Endothelial cell of umbilical vein (primary cell): ENCODE measurements around the gene MACO1. TPM values are rescaled to one million over a fixed set of nuclear protein-coding genes. Genes with fewer than 3 reads are reported as not detected.

Experiments
- BruUV-seq: library from RNA; stranded (reverse); fragments of 400-500 nt; replicated peaks from 2 replicates; lab custom pipeline; 2021; lab: Mats Ljungman, UMichigan
- CTCF ChIA-PET: fragments of 300-600, 350-600 bp; sonication (Branson Sonifier 250); formaldehyde crosslinking; loops from one replicate; lab custom pipeline; 2021; ENCODE audit warnings: antibody characterized with exemption, inconsistent platforms; lab: Charles Lee
- POLR2A ChIA-PET: fragments of 300-600, 350-600 bp; sonication (Branson Sonifier 250); formaldehyde crosslinking; loops from one replicate; lab custom pipeline; 2021; ENCODE audit warnings: antibody characterized with exemption, inconsistent platforms; lab: Charles Lee
- DNase-seq: peaks from one replicate; pipeline ENCODE4 v3.0.0-alpha.2; 2011; ENCODE audit warnings: low read depth, low spot score
- FAIRE-seq: peaks from 2 replicates; lab custom pipeline; 2011; peaks lifted over from hg19 to GRCh38; lab: Jason Lieb, UNC
- H2AFZ ChIP-seq: 2 replicates; pipeline ENCODE4 v1.6.0; 2012; ENCODE audit warnings: low read depth, low read length, control low read depth, inconsistent platforms
- H3K27ac ChIP-seq: 2 replicates; pipeline ENCODE4 v1.5.1; 2011; ENCODE audit warnings: low read depth, mild to moderate bottlenecking, control low read depth, low read length, moderate library complexity; ENCODE audit not compliant: insufficient read depth
- H3K27me3 ChIP-seq, 2 experiments: 2 replicates each; pipeline versions ENCODE4 v1.6.0 to v1.6.1; 2011; ENCODE audit warnings: low read length in 2 of 2, mixed read lengths in 1 of 2; ENCODE audit not compliant: control insufficient read depth in 2 of 2, insufficient read depth in 2 of 2
- H3K36me3 ChIP-seq, 2 experiments: 2 replicates in 1 of 2; 3 replicates in 1 of 2; pipeline ENCODE4 v1.5.1; 2011; ENCODE audit warnings: low read length in 2 of 2, mild to moderate bottlenecking in 1 of 2, moderate library complexity in 1 of 2; ENCODE audit not compliant: control insufficient read depth in 2 of 2, insufficient read depth in 2 of 2; ENCODE audit errors: extremely low read depth in 1 of 2
- H3K4me1 ChIP-seq: 3 replicates; pipeline ENCODE4 v1.5.1; 2011; ENCODE audit warnings: mild to moderate bottlenecking, low read length; ENCODE audit not compliant: control insufficient read depth, insufficient read depth; ENCODE audit errors: extremely low read depth
- H3K4me2 ChIP-seq: 2 replicates; pipeline ENCODE4 v1.6.1; 2011; ENCODE audit warnings: low read length, control low read depth, mixed read lengths; ENCODE audit not compliant: insufficient read depth
- H3K4me3 ChIP-seq, 3 experiments: fragments of 200-600 bp in 1 of 3; sonication (generic), shearing (Covaris generic) in 1 of 3; replicated peaks in 1 of 3; 2 replicates each; pipeline ENCODE4 v1.5.1; 2011 to 2016; ENCODE audit warnings: control low read depth in 3 of 3, low read length in 3 of 3, mild to moderate bottlenecking in 2 of 3, inconsistent platforms in 1 of 3, low read depth in 1 of 3, moderate library complexity in 1 of 3; ENCODE audit not compliant: insufficient read depth in 1 of 3
- H3K79me2 ChIP-seq: 2 replicates; pipeline ENCODE4 v1.6.0; 2012; ENCODE audit warnings: low read length, inconsistent platforms; ENCODE audit not compliant: control insufficient read depth, insufficient read depth
- H3K9ac ChIP-seq: replicated peaks from 2 replicates; pipeline ENCODE3; 2011; ENCODE audit warnings: low read length, control low read depth; ENCODE audit not compliant: insufficient read depth; ENCODE audit errors: extremely low read depth
- H3K9me1 ChIP-seq: replicated peaks from 3 replicates; pipeline ENCODE4 v1.6.0; 2011; ENCODE audit warnings: mild to moderate bottlenecking, low read length; ENCODE audit not compliant: control insufficient read depth, insufficient read depth; ENCODE audit errors: extremely low read depth
- H3K9me3 ChIP-seq: replicated peaks from 2 replicates; pipeline ENCODE4 v1.5.1; 2012; ENCODE audit warnings: low read length, inconsistent platforms; ENCODE audit not compliant: control insufficient read depth, insufficient read depth
- H4K20me1 ChIP-seq: replicated peaks from 2 replicates; pipeline ENCODE3; 2011; ENCODE audit warnings: mild to moderate bottlenecking, low read length; ENCODE audit not compliant: control insufficient read depth, insufficient read depth; ENCODE audit errors: extremely low read depth
- CTCF ChIP-seq, 2 donors: IDR thresholded peaks; 1 replicate in 1 of 2; 2 replicates in 1 of 2; pipeline ENCODE4 v1.5.1; 2011; ENCODE audit warnings: low read length in 2 of 2, mild to moderate bottlenecking in 2 of 2, moderate library complexity in 2 of 2, control low read depth in 1 of 2, inconsistent platforms in 1 of 2, low read depth in 1 of 2; ENCODE audit not compliant: insufficient read depth in 1 of 2; ENCODE audit errors: extremely low read depth in 1 of 2
- EZH2 ChIP-seq: IDR thresholded peaks from 2 replicates; pipeline ENCODE4 v1.6.1; 2012; ENCODE audit warnings: borderline replicate concordance, low read depth, mild to moderate bottlenecking, moderate library complexity, low read length, inconsistent platforms; ENCODE audit not compliant: severe bottlenecking
- FOS ChIP-seq: IDR thresholded peaks from 2 replicates; pipeline ENCODE4 v1.6.1; 2011; ENCODE audit warnings: mild to moderate bottlenecking, low read length, moderate library complexity, borderline replicate concordance; ENCODE audit not compliant: insufficient read depth
- GATA2 ChIP-seq: IDR thresholded peaks from 2 replicates; pipeline ENCODE4 v1.7.0; 2011; ENCODE audit warnings: low read depth, mild to moderate bottlenecking, moderate library complexity, mixed read lengths, low read length; ENCODE audit not compliant: insufficient read length, insufficient read depth
- JUN ChIP-seq: IDR thresholded peaks from 2 replicates; pipeline ENCODE4 v1.6.1; 2011; ENCODE audit warnings: borderline replicate concordance, low read depth; ENCODE audit not compliant: insufficient read length, insufficient read depth
- MAX ChIP-seq: IDR thresholded peaks from 2 replicates; pipeline ENCODE4 v1.6.1; 2011; ENCODE audit not compliant: insufficient read depth, insufficient read length
- MYC ChIP-seq: IDR thresholded peaks from one replicate; pipeline ENCODE4 v1.6.1; 2011; ENCODE audit warnings: mild to moderate bottlenecking, low read depth, low read length
- POLR2A ChIP-seq: IDR thresholded peaks from 2 replicates; pipeline ENCODE4 v1.6.1; 2012; ENCODE audit warnings: low read depth, mild to moderate bottlenecking, control low read depth, low read length
- POLR2AphosphoS5 ChIP-seq: IDR thresholded peaks from 2 replicates; pipeline ENCODE4 v1.6.1; 2012; ENCODE audit warnings: low read depth, mild to moderate bottlenecking, control low read depth, low read length, moderate library complexity; ENCODE audit not compliant: insufficient read depth
- dilution Hi-C: fragments of 300-500 bp; cut with MboI; formaldehyde crosslinking; loops from one replicate; pipeline ENCODE4 v1.15.0; 2019; ENCODE audit warnings: low sequenced_read_pairs; ENCODE audit not compliant: extremely low pct_ligation_motif_present
- intact Hi-C: fragments of 100-400 bp; cut with micrococcal nuclease; formaldehyde crosslinking; loops from one replicate; pipeline ENCODE4 v1.10.0; 2022
- polyA plus RNA-seq, 4 experiments: library from polyadenylated mRNA; depleted of rRNA in 3 of 4; stranded (reverse) in 3 of 4; unstranded in 1 of 4; fragments of >200 nt; gene quantifications; 2 replicates each; pipeline versions ENCODE4 v1.2.1 to v1.2.3, GENCODE V29; 2011 to 2012; ENCODE audit warnings: missing spikeins in 1 of 4
- total RNA-seq: library from RNA; stranded (reverse); gene quantifications from 2 replicates; pipeline ENCODE4 v1.2.3, GENCODE V29; 2021

Gene MACO1
- total and polyA plus RNA-seq, 2 donors (not counting 3 experiments of a cell fraction or from before 2014, with no cell fraction given) = 7.7 to 24.4 TPM

DNA sequence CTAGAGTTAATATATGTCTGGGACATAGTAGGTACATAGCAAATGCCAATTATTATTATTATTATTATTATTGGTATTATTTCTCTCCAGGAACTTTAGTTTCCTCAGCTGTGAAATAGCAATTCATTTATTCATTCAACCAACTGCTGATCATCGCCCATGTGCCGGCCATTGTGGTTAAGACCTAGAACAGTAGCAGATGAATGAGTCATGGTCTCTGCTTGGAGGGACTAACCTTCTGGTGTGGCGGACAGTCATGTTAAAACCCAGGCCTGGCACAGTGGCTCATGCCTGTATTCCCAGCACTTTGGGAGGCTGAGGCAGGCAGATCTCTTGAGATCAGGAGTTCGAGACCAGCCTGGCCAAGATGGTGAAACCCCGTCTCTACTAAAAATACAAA is 88.9 kb downstream of the MACO1 start:
- POLR2A ChIA-PET = no interaction called here
- dilution Hi-C loops (no loop called here), intact Hi-C loops (loop anchor here (2.0 to 5.0 kb wide), 3 partner anchors 117 to 272 kb away; partner anchors contain the start of gene RSRP1)

More for the DNA sequence above, 88.9 kb downstream of the MACO1 start:
- CTCF ChIA-PET = interaction anchor here (0.7 to 3.4 kb wide), 13 partner anchors 13 to 291 kb away, joined by 3 to 20 read pairs (median 4); no protein-coding TSS in a partner anchor
- DNase-seq (no peak), FAIRE-seq (no peak)
- no peaks in the 10 kb centered on the region for H3K79me2 ChIP-seq
- no peak overlapping the region for H2AFZ ChIP-seq
- H3K27me3 ChIP-seq = peaks cover 0 to 1% of the 10 kb centered on the region in 2 experiments
- H3K9ac ChIP-seq = no peak overlapping the region
- no peaks in the 10 kb centered on the region for H3K9me1 ChIP-seq
- no peaks in the 10 kb centered on the region for H3K36me3 ChIP-seq
- no peak overlapping the region for H3K4me3 ChIP-seq
- H3K4me1 ChIP-seq = no peaks in the 10 kb centered on the region
- no peaks in the 10 kb centered on the region for H3K9me3 ChIP-seq
- no peak overlapping the region for H3K4me2 ChIP-seq
- H4K20me1 ChIP-seq = no peaks in the 10 kb centered on the region
- no peak overlapping the region for H3K27ac ChIP-seq
- no TSS peak for BruUV-seq
- TF ChIP-seq POLR2AphosphoS5 = no peak
- TF ChIP-seq GATA2 = no peak
- no peak for TF ChIP-seq EZH2
- no peak for TF ChIP-seq MYC
- no peak for TF ChIP-seq JUN
- TF ChIP-seq POLR2A = no peak
- no peak for TF ChIP-seq CTCF (IDR thresholded peaks at IDR 0.05; ENCODE audit: extremely low read depth in 1 of 2, insufficient read depth in 1 of 2, low read depth in 1 of 2, low read length in 2 of 2)
- no peak for TF ChIP-seq MAX
- TF ChIP-seq FOS = no peak
